GM12878 (cell line): ENCODE data around the gene EPB41. TPM values are rescaled to one million over a fixed set of nuclear protein-coding genes. Genes with fewer than 3 reads are reported as not detected.

Experiments
- ATAC-seq: fragments of 200-7000 bp; cut with Tn5 transposase; 3 replicates; pipeline ENCODE4 v1.9.1; 2020; ENCODE audit warnings: mild to moderate bottlenecking, moderate library complexity
- BruUV-seq: library from RNA; stranded (reverse); fragments of 400-500 nt; replicated peaks from 2 replicates; lab custom pipeline; 2021; lab: Mats Ljungman, UMichigan
- CTCF ChIA-PET: fragments of 300-600 bp; sonication (Branson Sonifier 250); formaldehyde crosslinking; extraction: SDS; loops from one replicate; lab custom pipeline; 2021; ENCODE audit warnings: inconsistent platforms; lab: Yijun Ruan, JAX
- POLR2A ChIA-PET: fragments of 350-600 bp; formaldehyde crosslinking; extraction: SDS; loops from one replicate; lab custom pipeline; 2021; ENCODE audit warnings: inconsistent platforms; lab: Charles Lee
- RAD21 ChIA-PET: fragments of 300-600 bp; sonication (Branson Sonifier 250); formaldehyde crosslinking; loops from one replicate; lab custom pipeline; 2023; ENCODE audit warnings: antibody characterized with exemption; ENCODE audit not compliant: unreplicated experiment; lab: Charles Lee
- SMC1A ChIA-PET: fragments of 300-600 bp; sonication (Branson Sonifier 250); formaldehyde crosslinking; loops from one replicate; lab custom pipeline; 2023; ENCODE audit not compliant: unreplicated experiment, uncharacterized antibody; lab: Charles Lee
- DNase-seq: peaks from one replicate; pipeline ENCODE4 v3.0.0-alpha.2; 2011; ENCODE audit warnings: low read depth, low spot score
- FAIRE-seq: peaks from 3 replicates; lab custom pipeline; 2011; peaks lifted over from hg19 to GRCh38; lab: Jason Lieb, UNC
- H2AFZ ChIP-seq: 2 replicates; pipeline ENCODE4 v1.6.0; 2011; ENCODE audit warnings: low read depth, low read length, control low read depth; ENCODE audit not compliant: control insufficient read depth
- H3K27ac ChIP-seq: 2 replicates; pipeline ENCODE4 v1.5.1; 2011; ENCODE audit warnings: control low read depth; ENCODE audit not compliant: control insufficient read depth, insufficient read depth
- H3K27me3 ChIP-seq, 2 experiments: replicated peaks in 1 of 2; 2 replicates each; pipeline versions ENCODE4 v1.6.0 to v1.6.1; 2011; ENCODE audit warnings: low read length in 1 of 2; ENCODE audit not compliant: control insufficient read depth in 2 of 2, insufficient read depth in 2 of 2
- H3K36me3 ChIP-seq, 2 experiments: 2 replicates each; pipeline ENCODE4 v1.5.1; 2011; ENCODE audit warnings: low read length in 1 of 2; ENCODE audit not compliant: control insufficient read depth in 2 of 2, insufficient read depth in 2 of 2
- H3K4me1 ChIP-seq: 2 replicates; pipeline ENCODE4 v1.6.1; 2011; ENCODE audit warnings: mild to moderate bottlenecking, low read length, moderate library complexity, mixed read lengths; ENCODE audit not compliant: control insufficient read depth, insufficient read depth
- H3K4me2 ChIP-seq: 2 replicates; pipeline ENCODE4 v1.6.0; 2011; ENCODE audit warnings: control low read depth; ENCODE audit not compliant: control insufficient read depth, insufficient read depth
- H3K4me3 ChIP-seq: fragments of 200-600 bp; sonication (generic); 2 replicates; pipeline ENCODE4 v1.5.1; 2016
- H3K79me2 ChIP-seq: 2 replicates; pipeline ENCODE4 v1.6.0; 2011; ENCODE audit warnings: low read length; ENCODE audit not compliant: control insufficient read depth, insufficient read depth
- H3K9ac ChIP-seq: 2 replicates; pipeline ENCODE4 v1.8.0; 2011; ENCODE audit warnings: low read length, control low read depth, mixed read lengths; ENCODE audit not compliant: control insufficient read depth, insufficient read depth
- H3K9me3 ChIP-seq: replicated peaks from 3 replicates; pipeline ENCODE4 v1.5.1; 2011; ENCODE audit warnings: mild to moderate bottlenecking, low read length; ENCODE audit not compliant: control insufficient read depth, insufficient read depth
- H4K20me1 ChIP-seq: 2 replicates; pipeline ENCODE4 v1.6.0; 2011; ENCODE audit not compliant: control insufficient read depth, insufficient read depth
- BMI1 ChIP-seq: fragments of 450-650 bp; IDR thresholded peaks from 2 replicates; pipeline ENCODE4 v1.6.1; 2016; ENCODE audit warnings: mild to moderate bottlenecking, moderate library complexity, borderline replicate concordance
- CBX5 ChIP-seq: sonication (generic); IDR thresholded peaks from 2 replicates; pipeline ENCODE4 v1.6.1; 2016; ENCODE audit warnings: low read depth, moderate library complexity, mild to moderate bottlenecking, inconsistent platforms
- CREB1 ChIP-seq: IDR thresholded peaks from 2 replicates; pipeline ENCODE4 v1.6.1; 2012; ENCODE audit warnings: low read depth, mild to moderate bottlenecking, inconsistent platforms
- MXI1 ChIP-seq: fragments of 150-350 bp; IDR thresholded peaks from 2 replicates; pipeline ENCODE4 v1.6.1; 2011; ENCODE audit warnings: low read depth, mild to moderate bottlenecking, inconsistent platforms, low read length, improper control_type of control experiment
- POU2F2 ChIP-seq: IDR thresholded peaks from 3 replicates; pipeline ENCODE4 v1.6.1; 2011; ENCODE audit warnings: low read depth, mild to moderate bottlenecking, low read length, borderline replicate concordance
- RBBP5 ChIP-seq: fragments of 200-600 bp; sonication (generic); conservative IDR thresholded peaks from 2 replicates; pipeline ENCODE4 v1.6.1; 2016
- RCOR1 ChIP-seq: conservative IDR thresholded peaks from 2 replicates; pipeline ENCODE4 v1.6.1; 2012; ENCODE audit warnings: low read depth, low read length, improper control_type of control experiment
- SREBF1 ChIP-seq: IDR thresholded peaks from 2 replicates; pipeline ENCODE4 v1.6.1; 2012; ENCODE audit warnings: mild to moderate bottlenecking, low read length
- ZBTB40 ChIP-seq: fragments of 450-650 bp; IDR thresholded peaks from 2 replicates; pipeline ENCODE4 v1.6.1; 2016; ENCODE audit warnings: mild to moderate bottlenecking, moderate library complexity, borderline replicate concordance
- WGBS: methylation state at CpG from one replicate; pipeline ENCODE4 v1.1.6; 2016; ENCODE audit warnings: low lambda C conversion rate; ENCODE audit not compliant: insufficient replicate concordance, insufficient coverage; ENCODE audit errors: missing lambda C conversion rate; 5-methylcytosine and 5-hydroxymethylcytosine counted together
- in situ Hi-C: fragments of 300-500 bp; cut with MboI; formaldehyde crosslinking; loops from 9 replicates; pipeline ENCODE4 v1.14.3; 2018; ENCODE audit warnings: mixed read lengths
- intact Hi-C: fragments of 100-400 bp; cut with micrococcal nuclease; formaldehyde crosslinking; loops from one replicate; pipeline ENCODE4 v1.14.2; 2022; ENCODE audit not compliant: unreplicated experiment
- polyA plus RNA-seq, 11 experiments: library from polyadenylated mRNA; depleted of rRNA in 4 of 11; unstranded in 6 of 11; stranded (reverse) in 5 of 11; fragments of >200 nt; fragmentation: Nextera tagmentation in 4 of 11; fragmentation: Illumina TruSeq in 1 of 11; extraction: Ambion mirVana in 4 of 11; extraction: Trizol in 1 of 11; gene quantifications; 1 replicate in 1 of 11; 2 replicates in 10 of 11; pipeline versions ENCODE4 v1.2.1 to v1.2.3, GENCODE V29; 2011 to 2016; ENCODE audit warnings: inconsistent platforms in 2 of 11, missing spikeins in 2 of 11, low read depth in 1 of 11
- total RNA-seq, 4 experiments: library from RNA; depleted of rRNA in 3 of 4; stranded (reverse); fragments of >200 nt in 3 of 4; fragmentation: Illumina TruSeq in 1 of 4; extraction: Trizol in 1 of 4; gene quantifications; 2 replicates each; pipeline versions ENCODE4 v1.2.1 to v1.2.3, GENCODE V29; 2013 to 2021

Gene EPB41
- total and polyA plus RNA-seq, 10 of the 15 experiments (the other 5 are each of a cell fraction or from before 2014, with no cell fraction given): 1.1 to 77.6 (median 58.8) TPM

GRCh38 chr1:28950449-28950848, 36.1 kb downstream of the EPB41 start (continued):
- TF ChIP-seq CREB1 (no peak), SREBF1 (no peak), MXI1 (no peak)

- Histone ChIP-seq H3K79me2 (no peaks in the 10 kb centered on the region), H4K20me1 (no peaks in the 10 kb centered on the region), H3K27ac (no peak overlapping the region), H3K4me3 (no peak overlapping the region), H3K4me1 (no peaks in the 10 kb centered on the region), H3K9ac (no peak overlapping the region), H3K27me3 (no peaks in the 10 kb centered on the region), H3K4me2 (no peak overlapping the region), H3K9me3 (no peaks in the 10 kb centered on the region), H2AFZ (no peak overlapping the region), H3K36me3 (no peaks in the 10 kb centered on the region)
- ChIA-PET POLR2A (no interaction called here), CTCF (interaction anchor here (1.2 kb wide), 1 partner anchor 14 kb away, joined by 3 read pairs; no protein-coding TSS in a partner anchor), RAD21 (no interaction called here), SMC1A (interaction anchor here (1.1 to 1.6 kb wide), 2 partner anchors 12 to 64 kb away, joined by 3 to 4 read pairs; no protein-coding TSS in a partner anchor)
- intact Hi-C loops: no loop called here
- FAIRE-seq (no peak), DNase-seq (no peak), ATAC-seq (no peak)
- no TSS peak for BruUV-seq
- TF ChIP-seq POU2F2 (no peak), CBX5 (no peak), RCOR1 (no peak), BMI1 (no peak), RBBP5 (no peak), ZBTB40 (no peak)
- 50% methylated on average over 2 of the region's 2 CpGs for WGBS
- in situ Hi-C loops: no loop called here
Measured at GRCh38 chr1:28954126-28954726, 39.9 kb downstream of the EPB41 start.
